ENCODE data around the gene SYNCRIP. TPM values are rescaled to one million over a fixed set of nuclear protein-coding genes. Genes with fewer than 3 reads are reported as not detected.

SYNCRIP gene
- polyA plus RNA-seq (2011; rRNA removed) (38.5 and 40.4 TPM in 2 replicates), polyA minus RNA-seq (2011; rRNA and poly(A)+ RNA removed) (22.6 and 30.1 TPM in 2 replicates)

GRCh38 chr6:85642774-85643536 lies at the start of gene SYNCRIP:
SYNCRIP (minus strand) TSS chr6:85642886; CDS start chr6:85641439, 1,447 bp downstream.
- POLR2A ChIA-PET = interaction anchor here (0.5 to 9.2 kb wide), 20 partner anchors 9 to 565 kb away, joined by 3 to 582 read pairs (median 8); partner anchors contain the start of genes NT5E and SNX14
- DNase-seq (ENCODE audit: low read depth, low spot score) = peak; percentile 96
- Histone ChIP-seq H3K9me3 (ENCODE audit: control insufficient read depth, insufficient read depth, low read length) (peaks cover 6% of the 10 kb centered on the region; the same call in 1 of the 2 replicates), H3K27ac (ENCODE audit: low read depth, low read length) (peak within 1 kb of the TSS; percentile 100), H3K4me3 (ENCODE audit: low read depth, low read length) (peak within 1 kb of the TSS; percentile 99), H3K27me3 (ENCODE audit: control insufficient read depth, insufficient read depth, low read length) (no peaks in the 10 kb centered on the region)
- CTCF ChIA-PET = no interaction called here
- TF ChIP-seq CTCF (IDR thresholded peaks at IDR 0.05; ENCODE audit: low read depth, low read length) = no peak

GRCh38 chr6:85691478-85691877 lies 48.8 kb upstream of the SYNCRIP start:
- TF ChIP-seq CTCF (IDR thresholded peaks at IDR 0.05; ENCODE audit: low read depth, low read length) = no peak
- CTCF ChIA-PET = no interaction called here
- DNase-seq (ENCODE audit: low read depth, low spot score) = no peak
- Histone ChIP-seq H3K9me3 (ENCODE audit: control insufficient read depth, insufficient read depth, low read length) (no peaks in the 10 kb centered on the region), H3K27me3 (ENCODE audit: control insufficient read depth, insufficient read depth, low read length) (no peaks in the 10 kb centered on the region), H3K27ac (ENCODE audit: low read depth, low read length) (no peak overlapping the region), H3K4me3 (ENCODE audit: low read depth, low read length) (no peak overlapping the region)
- POLR2A ChIA-PET = no interaction called here

- CTCF ChIA-PET = no interaction called here
- Histone ChIP-seq H3K27me3 (ENCODE audit: control insufficient read depth, insufficient read depth, low read length) (no peaks in the 10 kb centered on the region), H3K9me3 (ENCODE audit: control insufficient read depth, insufficient read depth, low read length) (no peaks in the 10 kb centered on the region), H3K4me3 (ENCODE audit: low read depth, low read length) (no peak overlapping the region), H3K27ac (ENCODE audit: low read depth, low read length) (no peak overlapping the region)
- no peak for TF ChIP-seq CTCF (IDR thresholded peaks at IDR 0.05; ENCODE audit: low read depth, low read length)
- no peak for DNase-seq (ENCODE audit: low read depth, low spot score)
- POLR2A ChIA-PET = no interaction called here
Observed at GRCh38 chr6:85690071-85690470, 47.4 kb upstream of the SYNCRIP start.

GRCh38 chr6:85685713-85686112 lies 43.0 kb upstream of the SYNCRIP start:
- H3K4me3 ChIP-seq (ENCODE audit: low read depth, low read length) = no peak overlapping the region
- CTCF ChIA-PET = no interaction called here
- H3K9me3 ChIP-seq (ENCODE audit: control insufficient read depth, insufficient read depth, low read length) = no peaks in the 10 kb centered on the region
- POLR2A ChIA-PET = no interaction called here
- no peak overlapping the region for H3K27ac ChIP-seq (ENCODE audit: low read depth, low read length)
- DNase-seq (ENCODE audit: low read depth, low spot score) = no peak
- no peaks in the 10 kb centered on the region for H3K27me3 ChIP-seq (ENCODE audit: control insufficient read depth, insufficient read depth, low read length)
- no peak for TF ChIP-seq CTCF (IDR thresholded peaks at IDR 0.05; ENCODE audit: low read depth, low read length)

GRCh38 chr6:85684809-85685171 lies 42.1 kb upstream of the SYNCRIP start:
- no peak overlapping the region for H3K27ac ChIP-seq (ENCODE audit: low read depth, low read length)
- no peak for TF ChIP-seq CTCF (IDR thresholded peaks at IDR 0.05; ENCODE audit: low read depth, low read length)
- no peak overlapping the region for H3K4me3 ChIP-seq (ENCODE audit: low read depth, low read length)
- POLR2A ChIA-PET = no interaction called here
- H3K9me3 ChIP-seq (ENCODE audit: control insufficient read depth, insufficient read depth, low read length) = no peaks in the 10 kb centered on the region
- CTCF ChIA-PET = no interaction called here
- H3K27me3 ChIP-seq (ENCODE audit: control insufficient read depth, insufficient read depth, low read length) = no peaks in the 10 kb centered on the region
- no peak for DNase-seq (ENCODE audit: low read depth, low spot score)
